Measurements from ENCODE around the gene SUN1.

Gene SUN1

GRCh38 chr7:873367-874002 lies 41.2 kb downstream of the SUN1 start:
- H3K4me1 ChIP-seq: peaks cover 5% of the 10 kb centered on the region
- H3K27me3 ChIP-seq: no peaks in the 10 kb centered on the region
- peaks cover 39% of the 10 kb centered on the region for H3K36me3 ChIP-seq
- peak; percentile 81 for DNase-seq
- no peaks in the 10 kb centered on the region for H3K9me3 ChIP-seq
- TF ChIP-seq CTCF (IDR thresholded peaks at IDR 0.05; ENCODE audit: low read depth, low read length): peak; percentile 95
- no peak overlapping the region for H3K4me3 ChIP-seq (ENCODE audit: low read depth, low read length)

- H3K4me1 ChIP-seq: peaks cover 5% of the 10 kb centered on the region
- no peaks in the 10 kb centered on the region for H3K27me3 ChIP-seq
- no peaks in the 10 kb centered on the region for H3K9me3 ChIP-seq
- H3K36me3 ChIP-seq: peaks cover 41% of the 10 kb centered on the region
- no peak for TF ChIP-seq CTCF (IDR thresholded peaks at IDR 0.05; ENCODE audit: low read depth, low read length)
- H3K4me3 ChIP-seq (ENCODE audit: low read depth, low read length): no peak overlapping the region
- no peak for DNase-seq
These were observed 41.9 kb downstream of the SUN1 start for GRCh38 chr7:874031-874749.

- peaks cover 5% of the 10 kb centered on the region for H3K4me1 ChIP-seq
- H3K36me3 ChIP-seq: peaks cover 45% of the 10 kb centered on the region
- H3K9me3 ChIP-seq: no peaks in the 10 kb centered on the region
- H3K4me3 ChIP-seq (ENCODE audit: low read depth, low read length): no peak overlapping the region
- no peak for TF ChIP-seq CTCF (IDR thresholded peaks at IDR 0.05; ENCODE audit: low read depth, low read length)
- H3K27me3 ChIP-seq: no peaks in the 10 kb centered on the region
- no peak for DNase-seq
These were observed 42.8 kb downstream of the SUN1 start for GRCh38 chr7:875051-875450.

- no peak for DNase-seq
- Histone ChIP-seq H3K36me3 (peaks cover 47% of the 10 kb centered on the region), H3K4me1 (peaks cover 5% of the 10 kb centered on the region), H3K9me3 (no peaks in the 10 kb centered on the region), H3K27me3 (no peaks in the 10 kb centered on the region), H3K4me3 (ENCODE audit: low read depth, low read length) (no peak overlapping the region; the same call in 1 of the 2 replicates)
- no peak for TF ChIP-seq CTCF (IDR thresholded peaks at IDR 0.05; ENCODE audit: low read depth, low read length)
These were observed 43.3 kb downstream of the SUN1 start for GRCh38 chr7:875476-876076.

- no peak; the same call in 1 of the 2 replicates for TF ChIP-seq CTCF (IDR thresholded peaks at IDR 0.05; ENCODE audit: low read depth, low read length)
- peaks cover 47% of the 10 kb centered on the region for H3K36me3 ChIP-seq
- peak; percentile 98 for DNase-seq
- no peaks in the 10 kb centered on the region for H3K27me3 ChIP-seq
- peak within 1 kb of the TSS; percentile 84 for H3K4me3 ChIP-seq (ENCODE audit: low read depth, low read length)
- H3K9me3 ChIP-seq: no peaks in the 10 kb centered on the region
- H3K4me1 ChIP-seq: peaks cover 5% of the 10 kb centered on the region
These were observed 44.0 kb downstream of the SUN1 start, which contains the start of gene GET4 for GRCh38 chr7:876077-876971. TSS of gene GET4 (plus strand) at chr7:876554. CDS start at chr7:876646, 92 bp downstream.
